ENCODE results near the gene HNRNPU. TPM values are rescaled to one million over a fixed set of nuclear protein-coding genes. Genes with fewer than 3 reads are reported as not detected.
"Not testable (repeated sequence)": the region's sequence is repeated elsewhere in the genome, so short reads cannot be mapped to it uniquely, and the experiment has no call there.

Gene HNRNPU
- total and polyA plus RNA-seq, 4 donors, result 45.3 to 233 (median 136) TPM

DNA sequence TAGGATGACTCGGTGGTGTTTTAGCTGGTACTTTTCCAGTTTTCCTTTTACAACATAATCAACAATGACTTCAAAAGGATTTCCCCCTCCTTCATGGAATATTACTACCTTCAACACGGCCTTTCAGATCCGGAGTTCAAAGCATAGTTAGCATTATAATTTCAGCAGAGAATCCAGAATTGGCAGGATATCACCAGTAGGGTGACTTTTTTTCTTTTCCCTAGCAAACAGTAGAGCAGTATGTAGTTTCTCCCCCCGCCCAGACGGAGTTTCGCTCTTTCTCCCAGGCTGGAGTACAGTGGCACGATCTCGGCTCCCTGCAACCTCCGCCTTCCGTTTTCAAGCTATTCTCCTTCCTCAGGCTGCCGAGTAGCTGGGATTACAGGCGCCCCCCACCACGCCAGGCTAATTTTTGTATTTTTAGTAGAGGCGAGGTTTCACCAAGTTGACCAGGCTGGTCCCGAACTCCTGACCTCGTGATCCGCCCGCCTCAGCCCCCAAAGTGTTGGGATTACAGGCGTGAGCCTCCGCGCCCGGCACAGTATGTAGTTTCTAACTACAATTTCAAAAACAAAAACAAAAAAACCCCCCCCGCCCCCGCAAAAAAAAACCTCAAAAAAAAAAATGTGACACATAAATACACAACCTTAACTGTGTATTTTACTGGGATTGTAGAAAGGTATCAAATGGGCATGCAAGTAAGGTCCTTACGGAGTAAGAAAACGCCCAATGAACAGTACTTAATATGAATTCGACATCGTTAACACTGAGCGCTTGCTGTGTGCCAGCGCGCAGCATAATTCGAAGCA lies 30.4 kb downstream of the HNRNPU start:
- Histone ChIP-seq H3K36me3 (ENCODE audit: control insufficient read depth in 4 of 4, insufficient read depth in 3 of 4, low read depth in 1 of 4, low read length in 3 of 4) (no peaks in the 10 kb centered on the region), H3K27me3 (ENCODE audit: control insufficient read depth in 4 of 4, insufficient read depth in 4 of 4, low read length in 3 of 4) (no peaks in the 10 kb centered on the region), H3K27ac (ENCODE audit: low read depth in 1 of 2, low read length in 2 of 2) (peak overlapping the region; percentile 97 to 99), H3K4me1 (ENCODE audit: control insufficient read depth in 4 of 4, insufficient read depth in 4 of 4, low read length in 3 of 4) (peaks cover 0 to 13% (median 8%) of the 10 kb centered on the region in 4 donors), H3K9ac (ENCODE audit: low read depth in 1 of 2, low read length in 2 of 2) (peak overlapping the region; percentile 86 to 96), H3K9me3 (ENCODE audit: control insufficient read depth in 4 of 4, low read length in 3 of 4) (no peaks in the 10 kb centered on the region), H3K4me3 (ENCODE audit: low read depth in 1 of 3, low read length in 3 of 3) (peak overlapping the region; percentile 67 to 84 (median 79))
- TF ChIP-seq, protein P1, sequence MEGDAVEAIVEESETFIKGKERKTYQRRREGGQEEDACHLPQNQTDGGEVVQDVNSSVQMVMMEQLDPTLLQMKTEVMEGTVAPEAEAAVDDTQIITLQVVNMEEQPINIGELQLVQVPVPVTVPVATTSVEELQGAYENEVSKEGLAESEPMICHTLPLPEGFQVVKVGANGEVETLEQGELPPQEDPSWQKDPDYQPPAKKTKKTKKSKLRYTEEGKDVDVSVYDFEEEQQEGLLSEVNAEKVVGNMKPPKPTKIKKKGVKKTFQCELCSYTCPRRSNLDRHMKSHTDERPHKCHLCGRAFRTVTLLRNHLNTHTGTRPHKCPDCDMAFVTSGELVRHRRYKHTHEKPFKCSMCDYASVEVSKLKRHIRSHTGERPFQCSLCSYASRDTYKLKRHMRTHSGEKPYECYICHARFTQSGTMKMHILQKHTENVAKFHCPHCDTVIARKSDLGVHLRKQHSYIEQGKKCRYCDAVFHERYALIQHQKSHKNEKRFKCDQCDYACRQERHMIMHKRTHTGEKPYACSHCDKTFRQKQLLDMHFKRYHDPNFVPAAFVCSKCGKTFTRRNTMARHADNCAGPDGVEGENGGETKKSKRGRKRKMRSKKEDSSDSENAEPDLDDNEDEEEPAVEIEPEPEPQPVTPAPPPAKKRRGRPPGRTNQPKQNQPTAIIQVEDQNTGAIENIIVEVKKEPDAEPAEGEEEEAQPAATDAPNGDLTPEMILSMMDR (IDR thresholded peaks at IDR 0.05; ENCODE audit: low read depth, low read length, missing input control), result peak; percentile 24
- TF ChIP-seq YY1 (IDR thresholded peaks at IDR 0.05), result no peak
- peak in 1 of 2 donors; percentile 15 for TF ChIP-seq RXRA (IDR thresholded peaks at IDR 0.05)
- no peak for TF ChIP-seq GABPA (IDR thresholded peaks at IDR 0.05 in 1 of 2, conservative IDR thresholded peaks at IDR 0.05 in 1 of 2)
- TF ChIP-seq HNF4G (IDR thresholded peaks at IDR 0.05), result no peak
- TF ChIP-seq SP1 (IDR thresholded peaks at IDR 0.05), result peak; percentile 6
- peak; percentile 40 to 79 for TF ChIP-seq EGR1 (IDR thresholded peaks at IDR 0.05; ENCODE audit: low read depth in 2 of 2)
- peak; percentile 10 to 31 for TF ChIP-seq RAD21 (IDR thresholded peaks at IDR 0.05)
- TF ChIP-seq HNF4A (conservative IDR thresholded peaks at IDR 0.05), result no peak
- TF ChIP-seq TAF1 (conservative IDR thresholded peaks at IDR 0.05), result peak; percentile 91
- no peak for TF ChIP-seq NR2F2 (IDR thresholded peaks at IDR 0.05)
- peak; percentile 65 for DNase-seq (ENCODE audit: low spot score)
- under 1% methylated on average over 32 of the region's 32 CpGs for whole genome bisulfite sequencing

DNA sequence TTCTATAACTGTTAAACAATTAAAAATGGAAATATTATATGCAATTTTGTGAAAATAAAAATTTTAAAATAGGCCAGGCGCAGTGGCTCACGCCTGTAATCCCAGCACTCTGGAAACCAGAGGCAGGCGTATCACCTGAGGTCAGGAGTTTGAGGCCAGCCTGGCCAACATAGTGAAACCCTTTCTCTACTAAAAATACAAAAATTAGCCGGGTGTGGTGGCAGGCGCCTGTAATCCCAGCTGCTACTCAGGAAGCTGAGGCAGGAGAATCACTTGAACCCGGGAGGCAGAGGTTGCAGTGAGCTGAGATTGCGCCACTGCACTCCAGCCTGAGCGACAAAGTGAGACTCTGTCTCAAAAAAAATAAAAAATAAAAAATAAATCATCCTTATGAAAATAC lies 31.1 kb downstream of the HNRNPU start:
- H3K9ac ChIP-seq (ENCODE audit: low read depth in 1 of 2, low read length in 2 of 2), result peak overlapping the region; percentile 86 to 96
- DNase-seq (ENCODE audit: low spot score); H3K27me3 ChIP-seq (ENCODE audit: control insufficient read depth in 4 of 4, insufficient read depth in 4 of 4, low read length in 3 of 4); H3K36me3 ChIP-seq (ENCODE audit: control insufficient read depth in 4 of 4, insufficient read depth in 3 of 4, low read depth in 1 of 4, low read length in 3 of 4); H3K9me3 ChIP-seq (ENCODE audit: control insufficient read depth in 4 of 4, low read length in 3 of 4): not testable (repeated sequence)
- TF ChIP-seq HNF4A (conservative IDR thresholded peaks at IDR 0.05), result peak in 1 of 2 donors; percentile 9
- peak overlapping the region in 2 of 3 donors; percentile 67 to 84 for H3K4me3 ChIP-seq (ENCODE audit: low read depth in 1 of 3, low read length in 3 of 3)
- H3K27ac ChIP-seq (ENCODE audit: low read depth in 1 of 2, low read length in 2 of 2), result peak overlapping the region; percentile 97 to 99
- H3K4me1 ChIP-seq (ENCODE audit: control insufficient read depth in 4 of 4, insufficient read depth in 4 of 4, low read length in 3 of 4), result peaks cover 0 to 13% (median 8%) of the 10 kb centered on the region in 4 donors
- WGBS, result 36% methylated on average over 8 of the region's 8 CpGs

DNA sequence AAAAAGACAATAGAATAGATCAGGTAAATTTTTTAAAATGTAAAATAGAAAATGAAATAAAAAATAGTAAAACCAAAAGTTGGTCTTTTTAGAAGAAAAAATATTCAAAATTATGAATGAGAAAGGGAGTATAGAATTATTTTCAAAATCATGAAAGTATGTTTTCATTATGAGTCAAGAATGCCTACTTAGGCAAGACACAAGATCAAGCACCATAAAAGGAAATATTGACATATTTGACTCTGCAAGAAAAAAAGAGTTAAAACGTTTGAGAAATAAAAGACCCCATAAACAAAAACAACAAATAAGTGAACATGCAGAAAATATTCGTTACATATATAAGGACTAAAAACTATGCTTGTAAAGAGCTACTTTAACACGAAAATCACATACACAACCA lies 33.7 kb downstream of the HNRNPU start:
- Histone ChIP-seq H3K4me3 (ENCODE audit: low read depth in 1 of 3, low read length in 3 of 3) (no peak overlapping the region), H3K27me3 (ENCODE audit: control insufficient read depth in 4 of 4, insufficient read depth in 4 of 4, low read length in 3 of 4) (no peaks in the 10 kb centered on the region), H3K27ac (ENCODE audit: low read depth in 1 of 2, low read length in 2 of 2) (no peak overlapping the region), H3K36me3 (ENCODE audit: control insufficient read depth in 4 of 4, insufficient read depth in 3 of 4, low read depth in 1 of 4, low read length in 3 of 4) (no peaks in the 10 kb centered on the region), H3K9ac (ENCODE audit: low read depth in 1 of 2, low read length in 2 of 2) (no peak overlapping the region), H3K4me1 (ENCODE audit: control insufficient read depth in 4 of 4, insufficient read depth in 4 of 4, low read length in 3 of 4) (peaks cover 0 to 3% (median 0%) of the 10 kb centered on the region in 4 donors), H3K9me3 (ENCODE audit: control insufficient read depth in 4 of 4, low read length in 3 of 4) (no peaks in the 10 kb centered on the region)
- 84% methylated on average over 3 of the region's 3 CpGs for WGBS
- DNase-seq (ENCODE audit: low spot score), result no peak
- no peak for TF ChIP-seq GABPA (IDR thresholded peaks at IDR 0.05 in 1 of 2, conservative IDR thresholded peaks at IDR 0.05 in 1 of 2)
- TF ChIP-seq SP1 (IDR thresholded peaks at IDR 0.05), result no peak
- no peak for TF ChIP-seq HNF4A (conservative IDR thresholded peaks at IDR 0.05)
- TF ChIP-seq FOXA1 (IDR thresholded peaks at IDR 0.05), result no peak
- TF ChIP-seq HNF4G (IDR thresholded peaks at IDR 0.05), result no peak
- TF ChIP-seq, protein P2, sequence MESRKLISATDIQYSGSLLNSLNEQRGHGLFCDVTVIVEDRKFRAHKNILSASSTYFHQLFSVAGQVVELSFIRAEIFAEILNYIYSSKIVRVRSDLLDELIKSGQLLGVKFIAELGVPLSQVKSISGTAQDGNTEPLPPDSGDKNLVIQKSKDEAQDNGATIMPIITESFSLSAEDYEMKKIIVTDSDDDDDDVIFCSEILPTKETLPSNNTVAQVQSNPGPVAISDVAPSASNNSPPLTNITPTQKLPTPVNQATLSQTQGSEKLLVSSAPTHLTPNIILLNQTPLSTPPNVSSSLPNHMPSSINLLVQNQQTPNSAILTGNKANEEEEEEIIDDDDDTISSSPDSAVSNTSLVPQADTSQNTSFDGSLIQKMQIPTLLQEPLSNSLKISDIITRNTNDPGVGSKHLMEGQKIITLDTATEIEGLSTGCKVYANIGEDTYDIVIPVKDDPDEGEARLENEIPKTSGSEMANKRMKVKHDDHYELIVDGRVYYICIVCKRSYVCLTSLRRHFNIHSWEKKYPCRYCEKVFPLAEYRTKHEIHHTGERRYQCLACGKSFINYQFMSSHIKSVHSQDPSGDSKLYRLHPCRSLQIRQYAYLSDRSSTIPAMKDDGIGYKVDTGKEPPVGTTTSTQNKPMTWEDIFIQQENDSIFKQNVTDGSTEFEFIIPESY (IDR thresholded peaks at IDR 0.05), result no peak
- TF ChIP-seq, protein P1 (IDR thresholded peaks at IDR 0.05; ENCODE audit: low read depth, low read length, missing input control), result no peak
- TF ChIP-seq EGR1 (IDR thresholded peaks at IDR 0.05; ENCODE audit: low read depth in 2 of 2), result no peak
- TF ChIP-seq RAD21 (IDR thresholded peaks at IDR 0.05), result no peak
- TF ChIP-seq, protein P3, sequence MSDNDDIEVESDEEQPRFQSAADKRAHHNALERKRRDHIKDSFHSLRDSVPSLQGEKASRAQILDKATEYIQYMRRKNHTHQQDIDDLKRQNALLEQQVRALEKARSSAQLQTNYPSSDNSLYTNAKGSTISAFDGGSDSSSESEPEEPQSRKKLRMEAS (IDR thresholded peaks at IDR 0.05), result no peak
- TF ChIP-seq, protein P4, sequence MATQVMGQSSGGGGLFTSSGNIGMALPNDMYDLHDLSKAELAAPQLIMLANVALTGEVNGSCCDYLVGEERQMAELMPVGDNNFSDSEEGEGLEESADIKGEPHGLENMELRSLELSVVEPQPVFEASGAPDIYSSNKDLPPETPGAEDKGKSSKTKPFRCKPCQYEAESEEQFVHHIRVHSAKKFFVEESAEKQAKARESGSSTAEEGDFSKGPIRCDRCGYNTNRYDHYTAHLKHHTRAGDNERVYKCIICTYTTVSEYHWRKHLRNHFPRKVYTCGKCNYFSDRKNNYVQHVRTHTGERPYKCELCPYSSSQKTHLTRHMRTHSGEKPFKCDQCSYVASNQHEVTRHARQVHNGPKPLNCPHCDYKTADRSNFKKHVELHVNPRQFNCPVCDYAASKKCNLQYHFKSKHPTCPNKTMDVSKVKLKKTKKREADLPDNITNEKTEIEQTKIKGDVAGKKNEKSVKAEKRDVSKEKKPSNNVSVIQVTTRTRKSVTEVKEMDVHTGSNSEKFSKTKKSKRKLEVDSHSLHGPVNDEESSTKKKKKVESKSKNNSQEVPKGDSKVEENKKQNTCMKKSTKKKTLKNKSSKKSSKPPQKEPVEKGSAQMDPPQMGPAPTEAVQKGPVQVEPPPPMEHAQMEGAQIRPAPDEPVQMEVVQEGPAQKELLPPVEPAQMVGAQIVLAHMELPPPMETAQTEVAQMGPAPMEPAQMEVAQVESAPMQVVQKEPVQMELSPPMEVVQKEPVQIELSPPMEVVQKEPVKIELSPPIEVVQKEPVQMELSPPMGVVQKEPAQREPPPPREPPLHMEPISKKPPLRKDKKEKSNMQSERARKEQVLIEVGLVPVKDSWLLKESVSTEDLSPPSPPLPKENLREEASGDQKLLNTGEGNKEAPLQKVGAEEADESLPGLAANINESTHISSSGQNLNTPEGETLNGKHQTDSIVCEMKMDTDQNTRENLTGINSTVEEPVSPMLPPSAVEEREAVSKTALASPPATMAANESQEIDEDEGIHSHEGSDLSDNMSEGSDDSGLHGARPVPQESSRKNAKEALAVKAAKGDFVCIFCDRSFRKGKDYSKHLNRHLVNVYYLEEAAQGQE (IDR thresholded peaks at IDR 0.05), result no peak
- TF ChIP-seq NR2F2 (IDR thresholded peaks at IDR 0.05), result no peak
- no peak for TF ChIP-seq YY1 (IDR thresholded peaks at IDR 0.05)
- no peak for TF ChIP-seq JUND (IDR thresholded peaks at IDR 0.05)

Measured in liver (tissue), 9 donors.